Measurements from ENCODE around the gene FNDC3B.
A peak's percentile ranks its signal among the peaks of the same experiment; 100 is the strongest.

Gene FNDC3B

DNA sequence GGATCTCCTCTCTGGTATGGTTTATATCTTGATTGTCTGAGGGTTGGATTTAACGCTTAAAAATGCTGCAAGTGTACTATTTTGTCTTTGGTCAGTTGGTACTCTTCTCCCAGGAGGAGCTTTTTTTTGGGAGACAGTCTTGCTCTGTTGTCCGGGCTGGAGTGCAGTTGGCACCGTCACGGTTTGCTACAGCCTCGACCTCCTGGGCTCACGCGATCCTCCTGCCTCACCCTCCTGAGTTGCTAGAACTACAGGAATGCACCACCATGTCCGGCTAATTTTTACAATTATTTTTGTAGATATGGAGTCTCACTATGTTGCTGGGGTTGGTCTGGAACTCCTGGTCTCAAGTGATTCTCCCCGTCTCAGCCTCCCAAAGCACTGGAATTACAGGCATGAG lies 89.5 kb downstream of the FNDC3B start:
- Mint-ChIP-seq H3K9me3 (ENCODE audit: low read depth) (no peaks in the 10 kb centered on the region), H3K27ac (no peak overlapping the region), H3K4me3 (no peak overlapping the region), H3K36me3 (peaks cover 10% of the 10 kb centered on the region), H3K4me1 (ENCODE audit: low read depth) (peaks cover 25% of the 10 kb centered on the region), H3K27me3 (no peaks in the 10 kb centered on the region)

DNA sequence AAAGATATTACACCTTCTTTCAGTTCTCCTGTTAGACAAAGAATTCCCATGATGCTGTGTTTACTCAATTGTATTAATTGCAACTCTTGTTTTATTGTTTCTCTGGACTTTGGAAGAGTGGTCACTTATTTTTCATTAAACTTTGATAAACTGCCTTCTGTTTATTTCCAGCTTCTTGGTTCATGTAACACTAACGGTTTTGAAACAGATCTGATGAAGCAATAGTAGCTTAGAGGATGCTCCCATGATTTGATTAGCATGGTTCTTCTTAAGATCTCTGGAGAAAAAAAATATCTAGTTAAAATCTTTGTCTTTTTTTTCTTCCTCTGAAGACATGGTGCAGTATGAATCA lies 90.1 kb downstream of the FNDC3B start:
- peak overlapping the region; percentile 4 for H3K27ac Mint-ChIP-seq
- no peaks in the 10 kb centered on the region for H3K27me3 Mint-ChIP-seq
- no peaks in the 10 kb centered on the region for H3K9me3 Mint-ChIP-seq (ENCODE audit: low read depth)
- H3K4me1 Mint-ChIP-seq (ENCODE audit: low read depth) = peaks cover 26% of the 10 kb centered on the region
- H3K4me3 Mint-ChIP-seq = no peak overlapping the region
- peaks cover 10% of the 10 kb centered on the region for H3K36me3 Mint-ChIP-seq

DNA sequence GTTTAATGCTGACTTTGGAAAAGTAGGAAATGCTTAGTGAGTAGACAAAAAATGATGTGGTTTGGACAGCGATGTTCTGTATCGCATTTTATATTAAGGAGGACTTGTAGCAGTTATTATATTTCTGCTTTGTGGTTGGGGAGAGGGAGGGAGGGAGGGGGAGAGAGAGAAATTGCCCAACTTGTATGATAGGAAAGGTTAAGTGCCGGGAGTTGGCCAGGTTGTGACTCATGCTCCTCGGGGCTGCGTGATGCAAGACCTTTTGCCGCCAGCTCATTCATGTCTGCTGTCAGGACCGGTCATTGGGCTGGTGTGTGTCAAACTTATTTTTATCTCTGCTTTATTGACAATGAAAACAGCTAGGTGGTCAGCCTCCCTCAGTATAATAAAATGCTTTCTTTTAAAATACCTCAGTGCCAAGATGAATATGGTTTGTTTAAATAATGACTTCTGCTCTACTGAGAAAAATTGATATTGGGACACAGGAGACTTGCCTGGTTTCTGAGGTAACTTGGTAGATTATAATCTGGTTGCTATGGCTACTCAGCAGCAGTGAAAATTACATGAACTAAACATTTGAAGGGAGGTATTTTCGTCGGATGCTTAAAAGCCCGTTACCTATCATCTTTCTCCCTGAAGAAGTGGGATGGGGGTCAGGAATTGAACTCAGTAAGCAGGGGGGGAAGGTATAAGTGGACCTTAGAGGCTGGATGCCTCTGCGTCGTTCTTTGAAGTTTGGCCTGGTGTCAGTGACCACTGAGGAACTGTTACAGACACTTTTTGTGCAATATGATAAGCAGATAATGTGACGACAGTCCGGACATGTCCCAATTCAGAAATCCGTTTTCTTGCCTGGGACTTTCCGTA lies 90.7 kb downstream of the FNDC3B start:
- H3K4me1 Mint-ChIP-seq (ENCODE audit: low read depth) = peaks cover 27% of the 10 kb centered on the region
- peak overlapping the region; percentile 58 for H3K27ac Mint-ChIP-seq
- no peak overlapping the region for H3K4me3 Mint-ChIP-seq
- no peaks in the 10 kb centered on the region for H3K9me3 Mint-ChIP-seq (ENCODE audit: low read depth)
- no peaks in the 10 kb centered on the region for H3K27me3 Mint-ChIP-seq
- H3K36me3 Mint-ChIP-seq = peaks cover 12% of the 10 kb centered on the region

DNA sequence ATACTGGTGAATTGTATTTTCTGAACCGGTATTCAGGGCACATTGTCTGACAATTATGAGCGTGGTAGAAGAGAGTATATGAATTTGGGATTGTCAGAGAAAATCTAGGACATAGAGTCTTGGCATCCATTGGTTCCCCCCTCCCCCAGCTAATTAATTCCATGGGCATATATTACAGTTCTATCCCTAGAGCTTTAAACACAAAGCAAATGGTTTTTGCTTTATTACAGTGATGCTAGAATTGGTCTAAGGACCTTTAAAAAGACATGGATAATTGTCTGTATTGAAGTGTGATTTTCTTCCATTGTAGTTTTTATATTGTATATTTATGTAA lies 91.3 kb downstream of the FNDC3B start:
- Mint-ChIP-seq H3K9me3 (ENCODE audit: low read depth) (no peaks in the 10 kb centered on the region), H3K4me1 (ENCODE audit: low read depth) (peaks cover 29% of the 10 kb centered on the region), H3K36me3 (peaks cover 15% of the 10 kb centered on the region), H3K27ac (no peak overlapping the region), H3K4me3 (no peak overlapping the region), H3K27me3 (no peaks in the 10 kb centered on the region)

DNA sequence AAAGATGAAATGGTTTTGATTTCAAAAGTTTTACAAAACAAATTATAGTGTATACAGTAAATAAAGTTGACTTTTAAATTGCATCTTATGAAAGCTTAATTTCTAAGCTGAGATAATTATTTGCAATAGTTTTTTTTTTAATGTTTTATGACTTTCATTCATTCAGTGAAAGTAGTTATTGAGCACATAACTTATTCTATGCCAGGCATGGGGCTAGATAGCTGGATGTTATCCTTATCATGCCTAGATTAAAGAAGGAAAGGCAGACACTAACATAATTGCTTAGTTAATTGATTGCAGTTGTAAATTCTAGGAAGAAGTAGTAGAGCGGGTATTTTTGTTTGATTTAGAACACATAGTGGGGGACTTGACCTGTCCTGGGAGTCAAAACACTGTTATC lies 92.4 kb downstream of the FNDC3B start:
- H3K36me3 Mint-ChIP-seq = peaks cover 16% of the 10 kb centered on the region
- H3K27ac Mint-ChIP-seq = peak overlapping the region; percentile 2
- peaks cover 26% of the 10 kb centered on the region for H3K4me1 Mint-ChIP-seq (ENCODE audit: low read depth)
- no peaks in the 10 kb centered on the region for H3K9me3 Mint-ChIP-seq (ENCODE audit: low read depth)
- no peak overlapping the region for H3K4me3 Mint-ChIP-seq
- H3K27me3 Mint-ChIP-seq = no peaks in the 10 kb centered on the region

DNA sequence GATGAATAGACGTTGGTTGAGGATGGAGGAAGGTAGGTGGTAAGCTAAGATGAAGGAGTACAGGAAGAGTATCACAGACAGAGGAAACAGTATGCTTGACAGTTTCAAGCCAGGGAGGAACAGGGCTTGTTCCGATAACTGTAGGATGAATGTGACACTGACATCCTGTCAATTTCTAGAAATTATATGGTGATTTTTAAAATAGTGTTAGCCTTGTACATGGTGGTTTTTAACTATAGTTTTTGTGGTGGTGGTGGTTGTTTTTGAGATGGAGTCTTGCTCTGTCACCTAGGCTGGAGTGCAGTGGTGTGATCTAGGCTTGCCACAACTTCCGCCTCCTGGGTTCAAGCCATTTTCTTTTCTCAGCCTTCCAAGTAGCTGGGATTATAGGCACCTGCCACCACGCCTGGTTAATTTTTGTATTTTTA lies 92.8 kb downstream of the FNDC3B start:
- no peak overlapping the region for H3K4me3 Mint-ChIP-seq
- peak overlapping the region; percentile 2 for H3K27ac Mint-ChIP-seq
- H3K9me3 Mint-ChIP-seq (ENCODE audit: low read depth) = no peaks in the 10 kb centered on the region
- peaks cover 14% of the 10 kb centered on the region for H3K36me3 Mint-ChIP-seq
- H3K4me1 Mint-ChIP-seq (ENCODE audit: low read depth) = peaks cover 29% of the 10 kb centered on the region
- no peaks in the 10 kb centered on the region for H3K27me3 Mint-ChIP-seq

DNA sequence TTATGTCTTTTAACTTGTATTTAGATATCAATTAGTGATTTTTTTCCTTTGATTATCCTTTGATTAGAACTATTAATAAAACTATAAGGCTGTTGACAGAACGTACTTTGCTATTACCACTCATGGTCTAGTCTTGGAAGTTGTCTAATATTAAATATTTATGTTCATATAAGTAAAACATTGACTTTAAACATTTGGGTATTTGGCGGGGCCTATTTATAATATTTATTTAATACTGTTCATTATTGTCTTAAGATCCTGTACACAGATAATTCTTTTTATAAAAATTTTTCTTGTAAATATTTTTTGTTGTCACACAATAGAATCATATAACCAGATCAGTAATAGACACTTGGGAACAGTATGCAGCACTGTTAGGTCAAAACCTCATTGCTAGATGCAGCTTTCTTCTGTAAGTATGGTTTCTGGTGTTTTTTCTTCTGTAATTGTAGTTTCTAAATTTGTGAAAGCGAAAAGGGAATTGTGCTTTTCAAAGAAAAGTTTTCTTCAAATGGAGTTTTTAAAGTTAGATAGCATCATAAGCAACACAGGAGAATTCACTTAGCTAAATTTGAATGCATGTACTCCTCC lies 93.4 kb downstream of the FNDC3B start:
- no peaks in the 10 kb centered on the region for H3K9me3 Mint-ChIP-seq (ENCODE audit: low read depth)
- peaks cover 16% of the 10 kb centered on the region for H3K36me3 Mint-ChIP-seq
- H3K27ac Mint-ChIP-seq = no peak overlapping the region
- H3K4me1 Mint-ChIP-seq (ENCODE audit: low read depth) = peaks cover 35% of the 10 kb centered on the region
- no peaks in the 10 kb centered on the region for H3K27me3 Mint-ChIP-seq
- H3K4me3 Mint-ChIP-seq = no peak overlapping the region

DNA sequence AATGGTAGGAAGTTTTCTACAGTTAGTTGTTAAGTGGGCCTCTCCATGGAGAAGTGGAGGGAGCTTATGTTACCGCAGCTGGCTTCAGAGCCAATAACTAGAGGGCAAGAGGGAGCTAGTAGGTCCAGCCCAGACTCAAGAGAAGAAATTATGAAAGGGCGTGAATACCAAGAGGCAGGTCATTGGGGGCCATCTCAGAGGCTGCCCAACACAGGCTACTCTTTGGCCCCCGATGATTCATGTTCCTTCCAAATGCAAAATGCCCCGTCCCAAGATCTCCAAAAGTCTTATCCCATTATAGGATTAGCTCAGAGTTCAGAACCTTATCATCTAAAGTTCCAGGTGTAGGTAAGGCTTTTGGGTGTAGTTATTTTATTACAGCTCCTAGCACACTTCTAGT lies 94.5 kb downstream of the FNDC3B start:
- Mint-ChIP-seq H3K4me1 (ENCODE audit: low read depth) (peaks cover 43% of the 10 kb centered on the region), H3K27me3 (no peaks in the 10 kb centered on the region), H3K36me3 (peaks cover 16% of the 10 kb centered on the region), H3K27ac (no peak overlapping the region), H3K9me3 (ENCODE audit: low read depth) (no peaks in the 10 kb centered on the region), H3K4me3 (no peak overlapping the region)

DNA sequence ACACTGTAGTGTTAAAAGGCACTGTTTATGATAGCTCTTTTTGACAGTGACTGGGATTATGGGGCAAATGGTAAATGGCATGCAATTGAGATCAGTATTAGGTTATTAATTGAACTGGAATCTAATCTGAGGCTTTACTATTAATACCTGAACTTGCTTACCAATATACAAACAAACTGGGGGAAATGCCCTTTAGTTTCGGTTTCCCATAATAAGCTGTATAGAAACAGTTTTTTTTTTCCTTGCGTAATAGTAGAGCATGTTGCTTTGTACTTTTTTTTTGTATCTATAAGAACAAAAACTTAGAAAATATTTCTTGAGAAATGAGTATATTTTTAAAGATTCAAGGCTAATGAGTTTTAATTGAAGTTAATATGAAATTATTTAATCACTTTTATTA lies 95.0 kb downstream of the FNDC3B start:
- H3K4me3 Mint-ChIP-seq = no peak overlapping the region

DNA sequence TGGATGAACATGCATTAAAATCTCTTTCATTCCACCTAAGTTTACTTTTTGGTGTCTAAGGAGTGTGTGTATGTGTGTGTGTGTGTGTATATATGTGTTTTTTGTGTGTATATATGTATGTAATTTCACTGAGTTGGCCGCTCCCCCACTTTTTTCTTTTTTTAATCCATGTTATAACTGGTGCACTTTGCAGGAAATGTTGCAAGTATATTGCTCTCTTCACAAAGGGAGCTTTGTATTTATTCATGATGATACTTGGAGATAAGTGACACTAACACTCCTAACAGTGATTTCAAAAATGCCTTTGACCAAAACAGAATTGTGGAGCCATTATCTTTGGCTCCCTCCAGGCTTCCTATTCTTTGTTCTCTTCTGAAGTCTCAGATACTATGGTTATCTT lies 95.8 kb downstream of the FNDC3B start:
- Mint-ChIP-seq H3K4me3 (no peak overlapping the region), H3K4me1 (ENCODE audit: low read depth) (peaks cover 44% of the 10 kb centered on the region), H3K9me3 (ENCODE audit: low read depth) (no peaks in the 10 kb centered on the region), H3K27ac (no peak overlapping the region), H3K36me3 (peaks cover 15% of the 10 kb centered on the region), H3K27me3 (no peaks in the 10 kb centered on the region)

More for the DNA sequence above, 95.0 kb downstream of the FNDC3B start:
- Mint-ChIP-seq H3K27ac (no peak overlapping the region), H3K36me3 (peaks cover 16% of the 10 kb centered on the region), H3K27me3 (no peaks in the 10 kb centered on the region), H3K4me1 (ENCODE audit: low read depth) (peaks cover 47% of the 10 kb centered on the region), H3K9me3 (ENCODE audit: low read depth) (no peaks in the 10 kb centered on the region)

DNA sequence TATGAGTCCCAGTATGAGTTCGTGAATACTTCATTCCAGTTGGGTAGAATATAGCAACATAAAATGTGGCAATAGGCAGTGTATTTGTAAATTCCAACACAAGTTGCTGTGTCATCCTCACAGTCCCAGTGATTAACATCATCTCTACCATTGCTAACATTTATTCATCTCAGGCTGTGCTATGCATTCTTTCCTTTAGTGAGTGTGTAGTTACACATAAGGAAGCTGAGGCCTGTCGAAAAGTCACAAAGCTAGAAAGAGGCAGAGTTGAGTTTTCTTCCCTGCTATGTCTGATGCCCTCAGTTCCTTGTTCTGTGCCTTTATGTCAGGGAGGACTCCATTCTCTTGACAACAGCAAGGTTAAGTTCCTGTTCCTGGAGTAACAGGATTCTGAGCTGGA lies 96.4 kb downstream of the FNDC3B start:
- Mint-ChIP-seq H3K27ac (no peak overlapping the region), H3K4me3 (no peak overlapping the region), H3K27me3 (no peaks in the 10 kb centered on the region), H3K4me1 (ENCODE audit: low read depth) (peaks cover 44% of the 10 kb centered on the region), H3K9me3 (ENCODE audit: low read depth) (no peaks in the 10 kb centered on the region), H3K36me3 (peaks cover 14% of the 10 kb centered on the region)

DNA sequence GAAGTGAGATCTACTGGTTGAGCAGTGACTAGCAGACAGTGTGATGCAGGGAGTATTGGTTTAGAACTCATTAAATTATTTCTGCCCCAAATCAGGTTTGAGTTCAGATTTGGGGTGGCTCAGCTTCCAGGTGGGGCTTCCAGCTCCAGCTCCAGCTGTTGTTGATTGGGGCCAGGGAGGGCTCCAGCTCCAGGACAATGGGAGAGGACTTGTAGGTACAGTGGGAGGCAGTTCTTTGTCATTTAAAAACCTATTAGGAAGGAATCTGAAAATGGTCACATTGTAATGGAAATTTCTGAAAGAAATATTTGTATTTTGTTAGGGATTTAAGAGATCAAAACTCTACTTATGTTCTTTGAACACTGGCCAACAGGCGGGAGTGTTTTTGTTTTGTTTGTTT lies 97.0 kb downstream of the FNDC3B start:
- Mint-ChIP-seq H3K27ac (no peak overlapping the region), H3K4me1 (ENCODE audit: low read depth) (peaks cover 45% of the 10 kb centered on the region), H3K36me3 (peaks cover 14% of the 10 kb centered on the region), H3K4me3 (no peak overlapping the region), H3K9me3 (ENCODE audit: low read depth) (no peaks in the 10 kb centered on the region), H3K27me3 (no peaks in the 10 kb centered on the region)

DNA sequence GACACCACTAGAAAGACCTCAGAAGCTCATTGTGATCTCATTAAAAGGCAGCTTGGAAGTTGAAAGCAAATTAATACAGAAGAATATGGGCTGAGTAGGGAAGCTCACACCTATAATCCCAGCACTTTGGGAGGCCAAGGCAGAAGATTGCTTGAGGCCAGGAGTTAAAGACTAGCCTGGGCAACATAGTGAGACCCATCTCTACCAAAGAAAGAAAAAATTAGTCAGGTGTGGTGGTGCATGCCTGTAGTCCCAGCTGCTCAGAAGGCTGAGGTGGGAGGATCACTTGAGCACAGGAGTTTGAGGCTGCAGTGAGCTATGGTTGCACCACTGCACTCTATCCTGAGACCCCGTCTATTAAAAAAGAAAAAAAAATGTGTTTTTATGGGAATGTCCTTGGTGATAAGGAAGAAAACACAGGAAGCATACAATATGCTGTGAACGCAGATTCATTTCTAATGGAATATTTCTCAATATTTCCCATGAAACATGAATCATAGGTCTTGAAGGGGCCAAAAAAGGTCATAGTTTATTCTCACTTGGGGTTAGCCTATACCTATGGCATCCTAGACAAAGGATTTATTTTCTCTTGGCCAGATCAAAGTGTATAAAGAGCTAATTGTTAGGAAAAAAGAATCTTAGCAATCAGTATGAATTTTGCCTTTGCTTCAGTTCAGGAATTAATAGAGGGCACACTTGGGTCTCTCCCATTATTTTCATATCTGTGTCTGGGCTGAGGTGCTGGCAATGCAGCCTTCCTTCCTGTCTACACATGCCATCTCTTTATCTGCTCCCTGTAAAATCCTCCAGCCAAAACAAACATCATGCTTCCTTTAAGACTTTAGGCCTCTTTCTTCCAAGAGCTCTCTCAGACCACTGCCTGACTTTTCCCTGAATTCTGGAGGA lies 98.2 kb downstream of the FNDC3B start:
- Mint-ChIP-seq H3K36me3 (peaks cover 14% of the 10 kb centered on the region), H3K4me3 (no peak overlapping the region), H3K9me3 (ENCODE audit: low read depth) (no peaks in the 10 kb centered on the region), H3K4me1 (ENCODE audit: low read depth) (peaks cover 39% of the 10 kb centered on the region), H3K27ac (no peak overlapping the region), H3K27me3 (no peaks in the 10 kb centered on the region)

DNA sequence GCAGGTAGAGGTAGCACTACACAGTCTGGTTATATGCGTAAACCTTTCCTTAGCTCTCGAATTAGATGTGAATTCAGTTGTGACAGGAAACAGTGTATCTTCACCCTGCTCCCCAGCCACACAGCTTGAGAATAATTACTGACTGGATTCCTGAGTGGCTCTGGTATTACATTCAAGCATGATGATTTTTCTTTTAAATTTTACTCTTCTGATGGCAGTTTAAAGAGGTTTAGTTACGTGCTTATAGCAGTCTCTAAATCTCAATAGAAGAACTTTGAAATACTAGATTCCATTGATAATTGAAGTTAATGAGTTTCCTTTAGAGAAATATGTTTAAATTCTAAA lies 98.8 kb downstream of the FNDC3B start:
- Mint-ChIP-seq H3K4me1 (ENCODE audit: low read depth) (peaks cover 39% of the 10 kb centered on the region), H3K9me3 (ENCODE audit: low read depth) (no peaks in the 10 kb centered on the region), H3K27me3 (no peaks in the 10 kb centered on the region), H3K4me3 (no peak overlapping the region), H3K36me3 (peaks cover 15% of the 10 kb centered on the region), H3K27ac (no peak overlapping the region)

DNA sequence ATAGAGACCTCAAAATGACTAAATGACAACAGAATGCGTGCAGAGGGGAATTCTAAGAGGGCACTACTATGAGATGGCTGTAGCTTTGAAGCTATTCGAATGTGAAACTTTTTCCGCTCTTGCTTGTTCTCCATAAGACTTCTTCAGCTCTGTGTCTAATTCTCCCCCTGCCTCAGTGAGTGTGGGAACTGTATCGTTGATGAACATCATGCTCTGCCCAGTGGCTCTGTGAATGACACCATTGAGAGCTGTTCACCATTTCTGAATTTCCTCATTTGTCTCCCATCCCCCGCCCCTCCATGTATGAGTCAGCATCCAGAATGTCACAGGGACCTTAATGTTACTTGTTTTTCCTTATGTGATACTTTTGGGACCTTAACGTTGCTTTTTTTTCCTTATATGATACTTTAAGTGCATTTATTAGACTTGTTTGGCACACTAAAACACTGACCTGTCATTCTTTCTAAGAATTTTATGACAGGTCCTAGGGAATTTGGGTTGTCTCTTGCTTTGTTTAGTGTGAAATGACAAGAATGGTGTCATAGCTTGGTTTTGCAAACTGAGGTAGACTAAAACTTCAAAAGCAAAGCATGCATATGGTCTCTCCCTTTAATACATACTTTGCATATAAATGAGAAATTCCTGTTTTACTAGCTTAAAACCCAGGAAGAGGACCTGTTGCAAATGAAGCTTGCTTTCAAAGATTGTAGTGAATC lies 99.6 kb downstream of the FNDC3B start:
- no peak overlapping the region for H3K27ac Mint-ChIP-seq
- H3K36me3 Mint-ChIP-seq = peaks cover 14% of the 10 kb centered on the region
- H3K9me3 Mint-ChIP-seq (ENCODE audit: low read depth) = no peaks in the 10 kb centered on the region
- no peaks in the 10 kb centered on the region for H3K27me3 Mint-ChIP-seq
- peaks cover 37% of the 10 kb centered on the region for H3K4me1 Mint-ChIP-seq (ENCODE audit: low read depth)
- H3K4me3 Mint-ChIP-seq = no peak overlapping the region
